Stimulated activated CD8-positive, alpha-beta memory T cell treated with anti-CD3 and anti-CD28 coated beads, Interleukin-7, amount 100 ng/mL, for 24 hours (primary cell): ENCODE data around the gene FRMD4A.

Experiments
- DNase-seq: peaks from one replicate; pipeline ENCODE4 v3.0.0-alpha.2; 2020; ENCODE audit warnings: low read depth

The FRMD4A gene

GRCh38 chr10:14190702-14191101 is 140.0 kb downstream of the FRMD4A start:
- DNase-seq = no peak

GRCh38 chr10:14186245-14186644 is 144.5 kb downstream of the FRMD4A start:
- DNase-seq = no peak

- DNase-seq = peak; percentile 28
Measured at GRCh38 chr10:14185316-14186045, 145.2 kb downstream of the FRMD4A start.

GRCh38 chr10:14184841-14185315 is 145.8 kb downstream of the FRMD4A start:
- DNase-seq = no peak

GRCh38 chr10:14182781-14183180 is 147.9 kb downstream of the FRMD4A start:
- DNase-seq = no peak

GRCh38 chr10:14181567-14181936 is 149.2 kb downstream of the FRMD4A start:
- no peak for DNase-seq

GRCh38 chr10:14180911-14181566 is 149.7 kb downstream of the FRMD4A start:
- no peak for DNase-seq

GRCh38 chr10:14179251-14179650 is 151.5 kb downstream of the FRMD4A start:
- DNase-seq = no peak

GRCh38 chr10:14173706-14174594 is 156.8 kb downstream of the FRMD4A start:
- DNase-seq = no peak

- no peak for DNase-seq
Measured at GRCh38 chr10:14173391-14173705, 157.4 kb downstream of the FRMD4A start.

- DNase-seq = no peak
Measured at GRCh38 chr10:14172336-14172950, 158.3 kb downstream of the FRMD4A start.

GRCh38 chr10:14171336-14171735 is 159.4 kb downstream of the FRMD4A start:
- DNase-seq = no peak

- no peak for DNase-seq
Measured at GRCh38 chr10:14163377-14164086, 167.2 kb downstream of the FRMD4A start.

- DNase-seq = no peak
Measured at GRCh38 chr10:14162629-14163344, 167.9 kb downstream of the FRMD4A start.

- no peak for DNase-seq
Measured at GRCh38 chr10:14162061-14162460, 168.7 kb downstream of the FRMD4A start.

GRCh38 chr10:14160299-14160698 is 170.4 kb downstream of the FRMD4A start:
- no peak for DNase-seq

- DNase-seq = no peak
Measured at GRCh38 chr10:14158575-14158974, 172.1 kb downstream of the FRMD4A start.

- DNase-seq = no peak
Measured at GRCh38 chr10:14156104-14156503, 174.6 kb downstream of the FRMD4A start.

- DNase-seq = no peak
Measured at GRCh38 chr10:14153570-14154055, 177.1 kb downstream of the FRMD4A start.

GRCh38 chr10:14151571-14151970 is 179.2 kb downstream of the FRMD4A start:
- no peak for DNase-seq

- DNase-seq = no peak
Measured at GRCh38 chr10:14150526-14150925, 180.2 kb downstream of the FRMD4A start.
